Smooth muscle cell (in vitro differentiated cells): Measurements from ENCODE around the gene RAPGEFL1. TPM values are rescaled to one million over a fixed set of nuclear protein-coding genes. Genes with fewer than 3 reads are reported as not detected.

Experiments used
- DNase-seq: peaks from one replicate; lab custom pipeline; 2025; ENCODE audit not compliant: unreplicated experiment; lab: John Stamatoyannopoulos, UW
- H2AFZ ChIP-seq: fragments of 200-600 bp; sonication (generic); 2 replicates; pipeline ENCODE4 v1.6.0; 2016; ENCODE audit warnings: antibody characterized with exemption, low read depth, mild to moderate bottlenecking
- H3F3A ChIP-seq: fragments of 200-600 bp; sonication (generic); 2 replicates; pipeline ENCODE4 v1.6.0; 2017; ENCODE audit warnings: antibody characterized with exemption, low read depth
- H3K27ac ChIP-seq: fragments of 200-600 bp; sonication (generic); 2 replicates; pipeline ENCODE4 v1.5.1; 2016; ENCODE audit warnings: low read depth, mild to moderate bottlenecking
- H3K27me3 ChIP-seq: fragments of 200-600 bp; sonication (generic); 2 replicates; pipeline ENCODE4 v1.6.1; 2016; ENCODE audit warnings: low read depth, mild to moderate bottlenecking
- H3K36me3 ChIP-seq: fragments of 200-600 bp; sonication (generic); 2 replicates; pipeline ENCODE4 v1.5.1; 2016; ENCODE audit warnings: low read depth
- H3K4me1 ChIP-seq: fragments of 200-600 bp; sonication (generic); 2 replicates; pipeline ENCODE4 v1.5.1; 2016; ENCODE audit warnings: low read depth
- H3K4me2 ChIP-seq: fragments of 200-600 bp; sonication (generic); 2 replicates; pipeline ENCODE4 v1.6.0; 2016; ENCODE audit warnings: mild to moderate bottlenecking
- H3K4me3 ChIP-seq: fragments of 200-600 bp; sonication (generic); 2 replicates; pipeline ENCODE4 v1.5.1; 2016; ENCODE audit warnings: mild to moderate bottlenecking
- H3K79me2 ChIP-seq: fragments of 200-600 bp; sonication (generic); 2 replicates; pipeline ENCODE4 v1.6.0; 2016; ENCODE audit warnings: low read depth, mild to moderate bottlenecking
- H3K9ac ChIP-seq: fragments of 200-600 bp; sonication (generic); 2 replicates; pipeline ENCODE4 v1.6.0; 2016; ENCODE audit warnings: low read depth
- H3K9me3 ChIP-seq: fragments of 200-600 bp; sonication (generic); replicated peaks from 2 replicates; pipeline ENCODE4 v1.5.1; 2016; ENCODE audit warnings: low read depth
- H4K20me1 ChIP-seq: fragments of 200-600 bp; sonication (generic); 2 replicates; pipeline ENCODE4 v1.6.0; 2016; ENCODE audit warnings: low read depth
- WGBS: methylation state at CpG from one replicate; pipeline ENCODE4 v1.1.7; 2016; ENCODE audit warnings: low lambda C conversion rate; 5-methylcytosine and 5-hydroxymethylcytosine counted together
- polyA plus RNA-seq: library from polyadenylated mRNA; unstranded; fragments of >200 nt; fragmentation: Nextera tagmentation; extraction: Ambion mirVana; gene quantifications from 2 replicates; pipeline ENCODE4 v1.2.1, GENCODE V29; 2016
- total RNA-seq: library from RNA; depleted of rRNA; stranded (reverse); fragments of >200 nt; gene quantifications from 2 replicates; pipeline ENCODE4 v1.2.3, GENCODE V29; 2014
- TF ChIP-seq, protein P1 (sequence below): fragments of 200-600 bp; sonication (generic); IDR thresholded peaks from 2 replicates; pipeline ENCODE4 v1.5.1; 2017; ENCODE audit warnings: borderline replicate concordance, mild to moderate bottlenecking, antibody characterized with exemption; ENCODE audit not compliant: insufficient read depth, poor library complexity, severe bottlenecking

The RAPGEFL1 gene
- total and polyA plus RNA-seq, 2 experiments from 2014 or later: 3.1 to 4.0 TPM

DNA sequence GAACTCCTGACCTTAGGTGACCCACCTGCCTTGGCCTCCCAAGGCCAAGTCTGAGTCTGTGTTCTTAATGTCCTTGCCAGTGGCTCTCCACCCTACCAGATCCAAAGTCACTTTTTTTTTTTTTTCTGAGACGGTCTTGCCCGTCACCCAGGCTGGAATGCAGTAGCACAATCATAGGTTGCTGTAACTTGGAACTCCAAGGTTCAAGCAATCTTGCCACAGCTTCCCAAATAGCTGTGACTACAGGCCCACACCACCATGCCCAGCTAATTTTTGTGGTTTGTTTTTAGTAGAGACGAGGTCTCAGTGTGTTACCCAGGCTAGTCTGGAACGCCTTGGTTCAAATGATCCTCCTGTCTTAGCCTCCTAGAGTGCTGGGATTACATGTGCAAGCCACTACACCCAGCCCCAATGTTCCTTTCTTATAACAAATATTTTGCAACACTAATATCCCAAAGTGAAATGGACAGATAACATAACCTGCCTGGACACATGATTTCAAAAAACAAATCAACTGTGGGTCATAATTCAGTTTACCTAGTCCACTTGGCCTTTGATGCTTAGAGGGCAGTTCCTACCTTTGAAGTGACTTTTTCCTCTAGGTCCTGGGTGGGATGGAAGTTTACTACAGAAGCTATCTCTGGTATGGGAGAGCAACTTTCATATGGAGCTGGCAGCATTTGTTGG, 4.0 kb upstream of the RAPGEFL1 start:
- H2AFZ ChIP-seq: no peak overlapping the region
- TF ChIP-seq, protein P1, sequence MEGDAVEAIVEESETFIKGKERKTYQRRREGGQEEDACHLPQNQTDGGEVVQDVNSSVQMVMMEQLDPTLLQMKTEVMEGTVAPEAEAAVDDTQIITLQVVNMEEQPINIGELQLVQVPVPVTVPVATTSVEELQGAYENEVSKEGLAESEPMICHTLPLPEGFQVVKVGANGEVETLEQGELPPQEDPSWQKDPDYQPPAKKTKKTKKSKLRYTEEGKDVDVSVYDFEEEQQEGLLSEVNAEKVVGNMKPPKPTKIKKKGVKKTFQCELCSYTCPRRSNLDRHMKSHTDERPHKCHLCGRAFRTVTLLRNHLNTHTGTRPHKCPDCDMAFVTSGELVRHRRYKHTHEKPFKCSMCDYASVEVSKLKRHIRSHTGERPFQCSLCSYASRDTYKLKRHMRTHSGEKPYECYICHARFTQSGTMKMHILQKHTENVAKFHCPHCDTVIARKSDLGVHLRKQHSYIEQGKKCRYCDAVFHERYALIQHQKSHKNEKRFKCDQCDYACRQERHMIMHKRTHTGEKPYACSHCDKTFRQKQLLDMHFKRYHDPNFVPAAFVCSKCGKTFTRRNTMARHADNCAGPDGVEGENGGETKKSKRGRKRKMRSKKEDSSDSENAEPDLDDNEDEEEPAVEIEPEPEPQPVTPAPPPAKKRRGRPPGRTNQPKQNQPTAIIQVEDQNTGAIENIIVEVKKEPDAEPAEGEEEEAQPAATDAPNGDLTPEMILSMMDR: no peak
- H3K9me3 ChIP-seq: no peaks in the 10 kb centered on the region
- DNase-seq: no peak
- peaks cover 8% of the 10 kb centered on the region for H3K36me3 ChIP-seq
- H3K9ac ChIP-seq: no peak overlapping the region
- H4K20me1 ChIP-seq: peaks cover 20% of the 10 kb centered on the region
- no peaks in the 10 kb centered on the region for H3K79me2 ChIP-seq
- no peaks in the 10 kb centered on the region for H3K27me3 ChIP-seq
- H3K4me3 ChIP-seq: no peak overlapping the region
- no peak overlapping the region for H3K27ac ChIP-seq
- 96% methylated on average over 4 of the region's 4 CpGs for WGBS
- H3K4me1 ChIP-seq: peaks cover 3% of the 10 kb centered on the region
- H3F3A ChIP-seq: peaks cover 6% of the 10 kb centered on the region
- no peak overlapping the region for H3K4me2 ChIP-seq

DNA sequence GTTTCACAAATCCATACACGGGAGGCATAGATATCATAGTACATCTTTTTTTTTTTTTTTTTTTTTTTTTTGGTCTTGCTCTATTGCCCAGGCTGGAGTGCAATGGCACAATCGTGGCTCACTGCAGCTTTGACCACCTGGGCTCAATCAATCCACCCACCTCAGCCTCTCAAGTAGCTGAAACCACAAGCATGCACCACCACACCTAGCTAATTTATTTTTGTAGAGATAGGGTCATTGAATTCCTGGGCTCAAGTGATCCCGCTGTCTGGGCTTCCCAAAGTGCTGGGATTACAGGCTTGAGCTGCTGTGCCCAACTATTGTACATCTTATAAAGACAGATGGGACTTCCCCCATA, 3.5 kb upstream of the RAPGEFL1 start:
- 89% methylated on average over 3 of the region's 3 CpGs for WGBS
- no peak overlapping the region for H3K9ac ChIP-seq
- H3K36me3 ChIP-seq: peaks cover 8% of the 10 kb centered on the region
- no peak overlapping the region for H3K27ac ChIP-seq
- peaks cover 6% of the 10 kb centered on the region for H3F3A ChIP-seq
- H3K4me2 ChIP-seq: no peak overlapping the region
- H3K79me2 ChIP-seq: no peaks in the 10 kb centered on the region
- TF ChIP-seq, protein P1: no peak
- DNase-seq: no peak
- H3K4me3 ChIP-seq: no peak overlapping the region
- H2AFZ ChIP-seq: no peak overlapping the region
- H3K9me3 ChIP-seq: no peaks in the 10 kb centered on the region
- H4K20me1 ChIP-seq: peaks cover 22% of the 10 kb centered on the region
- no peaks in the 10 kb centered on the region for H3K27me3 ChIP-seq
- peaks cover 3% of the 10 kb centered on the region for H3K4me1 ChIP-seq

GRCh38 chr17:40174514-40174913, 2.8 kb upstream of the RAPGEFL1 start:
- H3K27ac ChIP-seq: no peak overlapping the region
- H4K20me1 ChIP-seq: peaks cover 15% of the 10 kb centered on the region
- peaks cover 3% of the 10 kb centered on the region for H3K4me1 ChIP-seq
- peaks cover 5% of the 10 kb centered on the region for H3K36me3 ChIP-seq
- no peak overlapping the region for H2AFZ ChIP-seq
- TF ChIP-seq, protein P1: no peak
- H3K9ac ChIP-seq: no peak overlapping the region
- no peaks in the 10 kb centered on the region for H3K9me3 ChIP-seq
- H3F3A ChIP-seq: peaks cover 8% of the 10 kb centered on the region
- H3K4me3 ChIP-seq: no peak overlapping the region
- H3K79me2 ChIP-seq: no peaks in the 10 kb centered on the region
- 100% methylated on average over 1 of the region's 1 CpG for WGBS
- no peak overlapping the region for H3K4me2 ChIP-seq
- no peaks in the 10 kb centered on the region for H3K27me3 ChIP-seq
- no peak for DNase-seq
